Activated T-cell treated with anti-CD3 and anti-CD28 coated beads for 24 hours (primary cell): ENCODE results near the gene NTSR1.
"Not testable (repeated sequence)": the region's sequence is repeated elsewhere in the genome, so short reads cannot be mapped to it uniquely, and the experiment has no call there.

ENCODE experiments used
- DNase-seq: peaks from one replicate; pipeline ENCODE4 v3.0.0-alpha.2; 2020; ENCODE audit warnings: low read depth

The NTSR1 gene

DNA sequence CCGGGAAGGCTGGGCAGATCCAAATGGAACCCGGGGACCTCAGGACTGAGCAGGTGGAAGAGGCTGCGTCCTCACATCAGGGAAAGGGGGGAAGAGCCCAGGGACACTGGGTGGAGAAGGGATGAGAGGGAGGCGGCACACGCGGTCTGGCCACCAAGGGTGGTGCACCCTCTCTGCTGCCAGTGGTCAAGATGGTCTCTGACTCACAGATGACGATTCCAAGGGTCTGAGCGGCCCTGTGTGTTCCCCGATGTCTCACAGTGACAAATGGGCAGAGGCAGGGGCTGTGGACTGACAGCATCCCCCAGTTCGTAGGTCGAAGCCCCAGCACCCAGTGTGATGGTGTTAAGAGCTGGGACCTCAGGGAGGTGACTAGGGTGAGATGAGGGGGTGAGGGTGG is 34.3 kb upstream of the NTSR1 start:
- no peak for DNase-seq

DNA sequence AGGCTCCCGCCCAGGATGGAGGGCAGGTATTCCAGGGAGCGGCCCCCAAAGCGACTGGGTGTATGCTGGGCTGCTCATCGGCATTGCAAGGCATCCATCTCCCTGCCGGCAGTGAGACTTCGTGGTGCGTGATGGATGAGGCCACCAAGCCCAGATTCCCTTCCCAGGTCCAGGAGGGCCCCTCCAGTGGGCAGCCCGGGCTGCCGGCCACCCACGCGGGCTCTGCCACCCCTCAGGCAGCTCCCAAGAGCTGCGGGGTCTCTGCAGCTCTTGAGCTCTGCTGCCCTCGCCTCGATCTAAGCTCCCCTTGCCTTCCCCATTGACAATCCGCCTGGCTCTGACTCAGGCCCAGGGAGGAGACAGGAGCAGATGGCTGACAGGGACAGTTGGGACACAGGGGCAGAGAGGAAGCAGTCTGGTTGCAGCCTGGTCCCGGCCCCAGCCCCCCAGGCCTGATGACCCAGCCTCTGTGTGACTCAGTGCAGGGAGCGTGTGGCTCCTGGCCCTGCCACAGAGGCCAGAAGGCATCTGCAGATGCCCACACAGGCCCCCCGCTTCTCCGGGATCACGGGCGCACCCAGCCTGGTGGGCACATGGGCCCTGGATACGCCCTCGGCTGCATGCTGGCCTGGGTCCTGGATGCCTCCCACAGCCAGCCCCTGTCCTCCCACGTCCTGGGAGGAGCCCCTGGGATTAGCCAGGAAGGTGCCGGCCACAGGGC is 33.3 kb upstream of the NTSR1 start:
- no peak for DNase-seq

DNA sequence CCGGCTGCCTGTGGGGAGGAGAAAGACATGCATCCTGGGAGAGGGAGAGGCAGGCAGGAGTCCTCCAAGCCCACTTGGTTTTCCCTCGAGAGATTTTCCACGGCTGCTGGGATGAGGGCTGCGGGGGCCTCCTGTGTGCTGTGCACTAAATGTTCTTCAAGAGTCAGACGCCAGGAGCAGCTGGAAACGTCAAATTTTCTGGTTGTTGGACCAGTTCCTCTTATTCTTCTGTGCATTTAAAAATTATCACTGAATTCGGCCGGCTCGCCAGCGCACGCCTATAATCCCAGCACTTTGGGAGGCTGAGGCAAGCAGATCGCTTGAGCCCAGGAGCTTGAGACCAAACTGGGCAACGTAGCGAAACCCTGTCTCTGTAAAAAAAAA is 32.8 kb upstream of the NTSR1 start:
- DNase-seq: no peak

DNA sequence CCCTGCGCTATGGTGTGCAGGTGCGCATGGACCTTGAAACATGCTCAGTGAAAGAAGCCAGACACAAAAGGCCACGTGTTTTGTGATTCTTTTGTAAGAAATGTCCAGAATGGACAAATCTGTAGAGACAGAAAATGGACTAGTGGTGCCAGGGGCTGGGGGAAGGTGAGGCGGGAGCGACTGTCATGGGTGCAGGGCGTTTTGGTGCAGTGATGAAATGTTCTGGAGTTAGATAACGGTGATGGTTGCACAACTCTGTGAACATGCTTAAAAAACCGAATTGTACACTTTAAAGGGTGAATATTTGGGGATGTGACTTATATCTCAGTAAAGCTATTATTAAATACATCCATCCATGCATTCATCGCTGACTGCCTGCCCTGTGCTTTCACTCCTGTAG is 31.7 kb upstream of the NTSR1 start:
- DNase-seq: no peak

DNA sequence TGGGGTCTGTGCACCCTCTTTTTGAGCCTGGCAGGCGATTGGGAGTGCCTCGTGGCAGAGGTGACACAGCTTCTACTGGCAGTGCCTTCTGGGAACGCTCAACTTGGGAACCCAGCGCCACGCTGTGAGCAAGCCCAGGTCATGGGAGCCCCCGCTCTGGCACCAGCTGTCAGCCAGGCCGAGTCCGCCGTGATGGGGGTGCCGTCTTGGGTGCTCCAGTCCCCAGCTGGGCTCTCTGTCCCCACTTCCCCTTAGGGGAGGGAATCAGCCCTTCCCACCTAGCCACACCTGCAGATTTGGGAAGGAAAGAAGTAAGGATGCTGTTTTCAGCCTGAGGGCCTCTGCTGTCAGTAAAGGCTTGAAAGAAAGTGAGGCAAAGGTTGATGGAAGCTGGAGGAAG is 31.0 kb upstream of the NTSR1 start:
- no peak for DNase-seq

DNA sequence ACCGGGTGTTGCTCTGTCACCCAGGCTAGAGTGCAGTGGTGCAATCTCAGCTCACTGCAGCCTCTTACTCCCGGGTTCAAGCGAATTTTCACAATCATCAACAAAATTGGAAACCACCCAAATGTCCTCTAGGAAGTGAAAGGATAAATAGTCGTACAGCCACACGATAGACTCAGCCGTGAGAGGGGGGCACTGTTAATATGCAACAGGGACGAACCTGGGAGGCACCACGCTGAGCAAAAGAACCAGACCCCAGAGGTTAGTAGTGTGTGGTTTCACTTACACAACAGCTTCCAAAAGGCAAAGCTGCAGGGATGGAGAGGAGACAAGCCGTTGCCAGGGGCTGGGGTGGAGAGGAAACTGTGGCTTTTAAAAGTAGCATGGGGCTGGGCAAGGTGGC is 30.1 kb upstream of the NTSR1 start:
- DNase-seq: no peak

DNA sequence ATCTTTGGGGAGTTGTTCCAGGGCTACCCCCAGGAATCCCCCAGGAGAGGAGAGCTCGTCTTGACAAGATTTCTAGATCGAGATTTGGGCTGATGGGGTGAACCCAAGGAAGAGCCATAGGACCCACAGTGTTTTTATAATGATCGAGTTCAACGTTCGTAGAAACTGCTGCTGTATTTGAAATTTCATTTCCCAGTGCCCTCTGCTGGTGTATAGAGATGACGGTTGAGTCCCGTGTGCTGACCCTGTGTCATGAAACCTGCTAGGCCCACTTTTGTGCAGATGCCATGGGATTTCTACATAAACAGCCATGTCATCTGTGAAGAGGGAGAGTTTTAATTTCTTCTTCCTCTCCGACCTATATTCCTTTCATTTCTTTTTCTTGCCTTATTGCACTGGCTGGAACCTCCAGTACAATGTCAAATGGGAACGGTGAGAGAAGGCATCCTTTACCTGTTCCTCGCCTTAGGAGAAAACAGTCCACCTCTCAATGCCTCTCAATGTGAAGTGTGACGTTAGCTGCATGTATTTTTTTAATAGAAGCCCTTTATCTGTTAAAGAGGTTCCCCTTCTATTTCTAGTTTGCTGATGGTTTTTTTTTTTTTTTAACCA is 28.6 kb upstream of the NTSR1 start:
- no peak for DNase-seq

DNA sequence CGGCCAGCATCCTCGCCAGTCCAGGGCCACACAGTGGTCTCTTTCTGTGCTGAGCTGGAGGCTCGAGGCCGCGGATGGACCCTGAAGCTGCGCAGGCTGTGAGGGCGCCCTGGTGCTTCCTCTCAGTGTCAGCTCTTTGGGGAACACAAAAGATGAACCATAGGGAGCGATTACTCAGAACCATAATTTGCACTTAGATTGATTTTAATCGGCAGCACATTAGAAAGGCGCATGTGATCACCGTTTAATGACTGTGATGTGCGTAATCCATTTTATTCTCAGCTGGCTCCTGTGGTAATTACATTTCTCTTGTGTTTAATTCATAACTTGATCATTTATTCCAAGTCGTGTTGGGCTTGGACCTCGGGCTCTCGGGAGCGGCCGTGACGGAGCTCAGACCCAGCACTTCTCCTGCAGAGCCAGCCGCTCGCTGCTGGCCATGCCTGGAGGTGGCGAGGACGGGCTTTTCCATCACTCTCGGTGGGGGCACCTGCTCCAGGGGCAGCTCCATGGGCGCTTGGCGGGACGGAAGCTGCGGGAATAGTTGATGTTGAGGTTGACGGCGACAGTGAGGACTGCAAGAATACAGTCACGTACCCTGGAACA is 25.6 kb upstream of the NTSR1 start:
- DNase-seq: no peak

DNA sequence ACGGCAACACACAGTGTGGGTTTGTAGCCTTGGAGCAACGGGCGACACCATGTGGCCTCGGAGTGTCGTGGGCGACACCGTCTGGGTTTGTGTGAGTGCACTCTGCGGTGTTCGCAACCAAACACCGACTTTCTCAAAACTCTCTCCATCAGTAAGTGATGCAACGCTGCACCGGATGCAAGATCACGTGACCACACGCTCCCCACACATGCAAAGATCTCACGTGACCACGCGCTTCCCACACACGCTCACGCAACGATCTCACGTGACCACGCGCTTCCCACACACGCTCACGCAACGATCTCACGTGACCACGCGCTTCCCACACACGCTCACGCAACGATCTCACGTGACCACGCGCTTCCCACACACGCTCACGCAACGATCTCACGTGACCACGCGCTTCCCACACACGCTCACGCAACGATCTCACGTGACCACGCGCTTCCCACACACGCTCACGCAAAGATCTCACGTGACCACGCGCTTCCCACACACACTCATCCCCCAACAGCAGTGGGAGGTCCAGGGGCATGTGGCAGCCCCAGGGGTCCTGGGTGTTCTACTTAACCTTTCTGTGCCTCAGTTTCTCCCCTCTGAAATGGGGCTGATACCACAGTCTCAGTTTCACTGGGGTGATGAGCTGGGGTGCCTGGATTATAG is 24.8 kb upstream of the NTSR1 start:
- not testable (repeated sequence) for DNase-seq

DNA sequence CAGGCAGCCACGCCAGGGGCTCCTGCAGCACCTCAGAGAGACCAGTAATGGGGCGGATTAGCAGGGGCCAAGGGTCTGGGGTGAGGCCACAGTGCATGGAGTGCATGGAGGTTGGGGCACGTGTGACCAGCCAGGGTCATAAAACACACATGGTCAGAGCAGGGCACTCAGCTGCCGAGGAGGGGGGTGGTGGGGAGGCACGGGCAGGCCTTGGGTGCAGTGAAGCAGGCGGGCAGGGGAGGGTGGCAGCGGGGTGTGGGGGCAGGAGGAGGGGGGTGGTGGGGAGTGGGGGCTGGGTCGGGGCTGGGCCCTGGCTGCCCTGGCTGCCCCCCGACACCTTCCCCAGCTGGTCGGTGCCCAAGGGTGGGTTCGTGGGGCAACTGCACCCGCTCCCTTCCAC is 23.7 kb upstream of the NTSR1 start:
- DNase-seq: no peak

DNA sequence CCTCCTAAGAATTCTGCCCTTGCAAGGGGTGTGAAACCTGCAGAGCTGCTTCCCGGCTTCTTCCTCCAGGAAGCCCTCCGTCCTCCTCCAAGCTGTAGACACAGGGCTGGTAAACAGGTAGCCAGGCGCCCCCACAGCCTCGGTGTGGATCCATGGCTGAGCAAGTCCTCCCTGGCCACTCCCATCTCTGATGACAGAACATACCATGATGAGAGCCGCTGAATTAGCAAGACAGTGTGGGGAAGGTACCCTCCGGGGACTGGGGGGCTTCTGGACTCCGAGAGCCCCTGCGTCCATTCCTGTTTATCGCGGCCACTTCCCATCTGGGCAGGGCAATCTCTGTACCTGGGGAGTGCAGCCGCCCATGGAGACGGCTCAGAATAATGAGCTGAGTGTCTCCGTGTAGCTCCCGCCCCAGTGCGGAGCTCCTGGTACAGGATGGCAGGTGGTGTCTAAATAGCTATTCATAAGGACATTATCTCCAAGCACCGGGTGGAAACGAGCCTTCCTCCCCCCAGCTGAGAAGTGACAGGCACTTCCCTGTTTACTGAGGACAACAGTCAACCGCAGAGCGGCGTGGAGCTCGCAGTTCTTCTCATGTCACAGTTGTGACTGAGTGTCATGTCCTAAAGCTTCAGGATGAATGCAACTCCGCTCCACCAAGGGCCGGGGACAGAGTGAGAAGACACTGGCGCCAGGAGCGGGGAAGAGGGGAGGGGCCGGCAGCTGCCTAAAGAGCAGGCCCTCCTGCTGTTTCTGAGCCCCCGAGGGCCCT is 22.7 kb upstream of the NTSR1 start:
- no peak for DNase-seq

DNA sequence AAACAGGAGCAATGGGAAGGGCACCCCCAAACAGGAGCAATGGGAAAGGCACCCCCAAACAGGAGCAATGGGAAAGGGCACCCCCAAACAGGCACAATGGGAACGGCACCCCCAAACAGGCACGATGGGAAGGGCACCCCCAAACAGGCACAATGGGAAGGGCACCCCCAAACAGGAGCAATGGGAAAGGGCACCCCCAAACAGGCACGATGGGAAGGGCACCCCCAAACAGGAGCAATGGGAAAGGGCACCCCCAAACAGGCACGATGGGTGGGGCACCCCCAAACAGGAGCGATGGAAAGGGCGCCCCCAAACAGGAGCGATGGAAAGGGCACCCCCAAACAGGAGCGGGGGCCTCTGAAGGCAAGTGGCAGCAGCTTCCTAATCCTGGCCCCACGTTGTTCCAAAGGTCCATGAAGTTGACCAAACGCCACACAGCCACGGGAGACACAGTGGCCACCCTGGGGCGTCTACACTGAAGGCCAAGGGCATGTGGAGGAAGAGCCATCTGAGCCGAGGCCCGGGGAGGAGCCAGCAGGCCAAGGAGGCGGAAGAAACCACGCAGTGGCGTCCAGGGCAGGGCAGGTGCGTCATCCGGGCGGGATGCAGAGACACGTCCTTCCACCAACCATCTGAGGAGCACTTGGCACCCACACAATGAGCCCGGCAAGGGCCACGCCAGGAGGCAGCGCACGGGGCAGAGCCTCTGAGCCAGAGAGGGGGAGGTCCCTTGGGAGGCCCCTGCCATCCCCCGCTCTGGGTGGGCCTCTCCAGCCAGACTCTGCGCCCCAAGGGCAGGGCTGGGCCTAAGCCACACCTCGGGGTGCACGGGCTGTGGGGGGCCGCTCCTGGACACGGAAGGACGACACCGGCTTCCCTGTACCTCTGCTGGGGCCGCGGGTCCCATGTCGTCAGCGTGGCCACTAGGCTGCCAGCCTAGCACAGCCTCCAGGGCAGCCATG is 21.5 kb upstream of the NTSR1 start:
- DNase-seq: no peak

DNA sequence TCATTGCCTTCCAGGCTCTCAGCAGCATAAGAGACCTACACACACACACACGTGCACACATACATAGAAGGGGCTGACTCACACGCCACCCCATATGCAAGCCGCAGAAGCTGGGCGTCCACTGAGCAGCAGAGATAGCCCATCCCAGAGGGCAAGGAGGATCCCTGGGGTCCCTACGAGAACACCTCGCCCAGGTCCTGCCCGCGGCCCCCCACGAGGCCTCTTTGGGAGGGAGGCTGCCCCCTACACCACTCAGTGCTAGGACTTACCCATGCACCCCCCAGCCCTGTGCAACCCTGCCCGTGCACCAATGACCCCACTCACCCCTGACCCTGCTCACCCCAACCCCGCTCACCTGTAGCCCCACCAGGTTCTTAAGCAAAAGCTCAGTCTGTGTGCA is 20.6 kb upstream of the NTSR1 start:
- DNase-seq: no peak

DNA sequence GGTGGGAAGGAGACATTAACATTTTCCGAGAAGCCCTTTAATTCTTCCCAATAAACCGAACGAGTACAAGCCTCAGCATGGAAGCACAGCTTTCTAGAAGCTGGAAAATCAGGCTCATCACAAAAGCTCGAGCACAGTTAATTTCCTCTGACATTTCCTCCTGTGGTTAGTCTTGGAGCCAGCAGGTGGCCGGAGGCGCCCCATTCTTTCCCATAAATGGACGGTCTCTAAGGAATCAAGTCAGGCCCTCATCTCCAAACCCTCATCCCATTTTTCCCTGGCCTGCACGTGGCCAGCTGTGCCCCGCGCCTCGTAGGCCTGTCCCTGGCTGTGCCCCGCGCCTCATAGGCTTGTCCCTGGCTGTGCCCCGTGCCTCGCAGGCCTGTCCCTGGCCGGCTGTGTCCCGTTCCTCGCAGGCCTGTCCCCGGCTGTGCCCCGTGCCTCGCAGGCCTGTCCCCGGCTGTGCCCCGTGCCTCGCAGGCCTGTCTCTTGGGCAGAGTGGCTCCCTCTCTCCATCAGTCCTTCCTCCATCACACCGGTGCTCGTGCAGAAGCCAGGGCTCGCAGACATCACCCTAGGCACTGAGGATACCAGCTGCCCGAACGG is 19.7 kb upstream of the NTSR1 start:
- DNase-seq: no peak

DNA sequence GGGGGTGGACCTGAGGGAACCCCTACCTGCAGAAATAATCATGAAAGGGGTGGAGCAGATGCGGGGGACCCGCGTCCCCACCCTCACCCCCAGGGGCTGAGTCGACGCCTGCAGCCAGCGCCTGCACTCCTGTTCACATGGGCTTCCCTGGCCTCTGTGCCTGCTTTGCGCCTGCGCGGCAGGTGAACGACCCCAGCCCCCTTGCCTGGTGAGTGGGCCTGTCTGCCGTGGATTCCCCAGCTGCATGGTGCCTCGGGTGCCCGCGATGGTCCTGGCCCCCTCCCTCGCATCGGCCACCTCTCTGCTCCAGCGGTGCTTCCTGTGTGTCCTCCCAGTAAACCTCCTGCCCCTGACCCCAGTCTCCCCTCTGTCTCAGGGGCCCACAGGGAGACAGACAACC is 18.8 kb upstream of the NTSR1 start:
- DNase-seq: no peak

DNA sequence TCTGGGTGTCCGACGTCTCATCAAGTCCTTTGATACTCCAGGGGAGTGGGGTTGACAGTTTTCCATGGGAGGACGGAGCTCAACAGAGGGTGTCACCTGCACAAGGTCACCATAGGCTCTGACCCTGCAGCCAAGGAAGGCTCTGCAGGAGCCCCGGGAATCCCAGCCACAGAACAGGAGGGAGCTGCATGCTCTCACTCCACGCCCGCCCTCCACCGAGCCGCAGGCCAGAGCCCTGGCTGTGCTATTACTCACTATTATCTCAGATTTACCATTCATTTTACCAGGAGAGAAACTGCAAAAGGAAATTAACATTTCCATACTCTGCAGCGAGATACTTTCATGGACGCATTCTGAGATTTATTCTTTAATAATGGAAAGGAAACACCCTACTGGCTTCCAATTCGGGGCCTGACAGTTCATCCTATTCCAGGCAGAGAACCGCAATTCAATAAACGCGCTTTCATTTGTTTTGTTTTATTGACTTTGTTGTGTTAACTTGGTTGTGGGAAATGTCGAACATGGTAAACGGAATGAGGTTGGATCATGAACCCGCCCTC is 18.3 kb upstream of the NTSR1 start:
- DNase-seq: no peak

DNA sequence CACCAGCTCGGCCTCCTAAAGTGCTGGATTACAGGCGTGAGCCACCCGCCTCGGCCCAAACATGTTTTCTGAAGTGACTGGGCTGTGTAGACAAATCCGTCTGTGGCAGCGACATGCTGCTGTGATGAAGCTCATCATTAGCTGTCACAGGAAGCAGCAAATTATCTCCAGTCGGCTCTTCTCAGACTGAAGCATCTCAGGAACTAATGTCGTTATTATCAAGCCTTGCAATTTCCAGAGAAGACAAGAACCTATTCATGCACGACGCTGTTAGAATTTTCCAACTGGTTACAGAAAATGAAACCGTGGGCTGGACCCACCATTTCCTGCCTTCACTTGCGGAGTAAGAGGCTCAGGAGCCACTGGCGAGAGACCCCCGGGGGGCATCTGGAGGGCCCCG is 17.1 kb upstream of the NTSR1 start:
- DNase-seq: no peak

DNA sequence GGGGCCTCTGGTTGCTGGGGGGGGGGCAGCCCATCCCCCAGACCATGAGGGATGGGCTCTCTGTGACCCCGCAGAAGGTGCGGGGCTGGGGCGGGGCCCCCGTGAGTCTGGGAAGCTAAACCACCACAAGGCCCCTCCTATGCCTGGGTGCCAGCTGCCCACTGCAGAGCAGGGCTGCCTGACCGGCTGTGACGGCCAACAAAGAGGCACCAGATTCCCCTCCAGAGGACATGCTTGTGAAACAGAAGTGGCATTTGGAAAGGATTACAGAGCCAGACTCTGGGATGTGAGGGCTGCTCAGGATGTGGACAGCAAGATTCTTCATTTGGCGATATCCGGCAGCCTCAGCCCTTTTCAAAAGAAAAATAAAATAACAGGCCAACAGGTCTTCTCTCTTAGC is 16.5 kb upstream of the NTSR1 start:
- no peak for DNase-seq

DNA sequence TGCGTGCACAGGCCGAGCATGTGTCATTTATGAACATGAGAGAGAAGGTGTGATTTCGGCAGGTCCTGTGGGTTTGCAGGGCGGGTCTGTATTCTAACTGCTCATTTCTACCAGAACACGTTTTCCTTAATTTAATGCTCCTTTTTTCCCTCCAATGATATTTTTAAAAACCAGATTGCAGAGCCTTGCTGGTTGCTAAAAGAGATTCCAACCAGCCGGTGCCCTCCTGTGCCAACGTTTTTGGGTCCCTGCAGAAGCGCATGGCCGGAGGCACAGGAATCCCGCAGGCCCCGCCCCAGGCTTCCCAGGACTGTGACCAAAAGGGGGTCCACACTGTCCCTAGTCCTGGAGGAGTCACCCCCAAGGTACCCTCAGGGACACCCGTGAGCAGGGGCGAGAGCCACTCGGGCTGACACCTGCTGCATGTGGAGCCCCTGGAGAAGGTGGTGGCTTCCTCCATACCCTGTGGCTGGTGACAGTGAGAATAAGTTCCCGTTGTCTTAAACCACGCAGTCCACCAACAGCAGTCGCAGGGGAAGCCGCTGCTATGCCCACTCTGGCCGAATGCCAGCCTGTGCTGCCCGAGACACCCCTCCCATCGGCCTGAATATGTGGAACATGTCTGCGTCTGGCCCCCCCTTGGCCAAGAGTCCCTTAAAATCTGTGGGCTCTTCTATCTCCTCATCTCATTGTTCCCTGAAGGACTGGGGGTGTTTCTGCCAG is 15.7 kb upstream of the NTSR1 start:
- DNase-seq: no peak

DNA sequence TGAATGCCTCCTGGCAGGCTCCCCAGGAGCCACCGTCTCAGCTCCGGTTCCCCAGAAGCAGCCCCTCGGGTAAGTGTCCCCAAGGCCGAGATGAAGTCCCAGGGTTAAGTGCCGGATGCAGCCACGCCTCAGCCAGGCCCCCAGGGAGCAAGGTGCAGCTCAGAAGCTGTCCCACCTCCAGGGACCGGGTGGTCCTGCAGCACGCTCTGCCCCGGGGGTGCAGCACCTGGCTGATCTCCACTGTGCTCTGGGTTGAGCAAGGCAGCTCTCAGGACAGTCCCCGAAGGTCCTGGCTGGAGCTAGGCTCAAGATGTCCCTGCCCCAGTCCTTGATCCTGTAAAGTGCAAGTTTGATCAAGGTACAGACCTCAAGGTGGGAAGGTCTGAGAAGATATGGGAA is 15.1 kb upstream of the NTSR1 start:
- no peak for DNase-seq
